ENCODE data around the gene PAQR9.
A peak's percentile ranks its signal among the peaks of the same experiment; 100 is the strongest.
"Not testable (repeated sequence)": the region's sequence is repeated elsewhere in the genome, so short reads cannot be mapped to it uniquely, and the experiment has no call there.

PAQR9 gene

GRCh38 chr3:142963516-142964448, at the start of gene PAQR9:
Gene PAQR9, minus strand, starts transcription at chr3:142963674. Its CDS starts 338 bp downstream, at chr3:142963336.
- in situ Hi-C loops (cut with HindIII; ENCODE audit: low pct_ligation_motif_present, low pct_unique_long_range_greater_than_20kb, low sequenced_read_pairs): no loop called here
- peak; percentile 52 for DNase-seq

- no peak for DNase-seq
- in situ Hi-C loops (cut with HindIII; ENCODE audit: low pct_ligation_motif_present, low pct_unique_long_range_greater_than_20kb, low sequenced_read_pairs): no loop called here
Measured at GRCh38 chr3:143011705-143012104, 48.2 kb upstream of the PAQR9 start.

- DNase-seq: no peak
- in situ Hi-C loops (cut with HindIII; ENCODE audit: low pct_ligation_motif_present, low pct_unique_long_range_greater_than_20kb, low sequenced_read_pairs): no loop called here
Measured at GRCh38 chr3:143010024-143010423, 46.5 kb upstream of the PAQR9 start.

- DNase-seq: no peak
- in situ Hi-C loops (cut with HindIII; ENCODE audit: low pct_ligation_motif_present, low pct_unique_long_range_greater_than_20kb, low sequenced_read_pairs): no loop called here
Measured at GRCh38 chr3:143004823-143005222, 41.3 kb upstream of the PAQR9 start.

GRCh38 chr3:143002727-143003126, 39.3 kb upstream of the PAQR9 start:
- DNase-seq: no peak

GRCh38 chr3:143002083-143002712, 38.7 kb upstream of the PAQR9 start:
- peak; percentile 58 for DNase-seq
- in situ Hi-C loops (cut with HindIII; ENCODE audit: low pct_ligation_motif_present, low pct_unique_long_range_greater_than_20kb, low sequenced_read_pairs): no loop called here

More at GRCh38 chr3:143002727-143003126, 39.3 kb upstream of the PAQR9 start:
- in situ Hi-C loops (cut with HindIII; ENCODE audit: low pct_ligation_motif_present, low pct_unique_long_range_greater_than_20kb, low sequenced_read_pairs): no loop called here

- peak; percentile 97 for DNase-seq
- in situ Hi-C loops (cut with HindIII; ENCODE audit: low pct_ligation_motif_present, low pct_unique_long_range_greater_than_20kb, low sequenced_read_pairs): no loop called here
Measured at GRCh38 chr3:143001369-143002082, 38.1 kb upstream of the PAQR9 start, which contains the start of gene U2SURP. Gene U2SURP, plus strand, starts transcription at chr3:143001570. Its CDS starts 59 bp downstream, at chr3:143001629.

GRCh38 chr3:143001034-143001368, 37.5 kb upstream of the PAQR9 start:
- in situ Hi-C loops (cut with HindIII; ENCODE audit: low pct_ligation_motif_present, low pct_unique_long_range_greater_than_20kb, low sequenced_read_pairs): no loop called here
- no peak for DNase-seq

GRCh38 chr3:143000528-143000927, 37.1 kb upstream of the PAQR9 start:
- DNase-seq: peak; percentile 68
- in situ Hi-C loops (cut with HindIII; ENCODE audit: low pct_ligation_motif_present, low pct_unique_long_range_greater_than_20kb, low sequenced_read_pairs): no loop called here

- peak; percentile 44 for DNase-seq
- in situ Hi-C loops (cut with HindIII; ENCODE audit: low pct_ligation_motif_present, low pct_unique_long_range_greater_than_20kb, low sequenced_read_pairs): no loop called here
Measured at GRCh38 chr3:142999881-143000280, 36.4 kb upstream of the PAQR9 start.

- in situ Hi-C loops (cut with HindIII; ENCODE audit: low pct_ligation_motif_present, low pct_unique_long_range_greater_than_20kb, low sequenced_read_pairs): no loop called here
- no peak for DNase-seq
Measured at GRCh38 chr3:142998439-142998838, 35.0 kb upstream of the PAQR9 start.

GRCh38 chr3:142997330-142997729, 33.9 kb upstream of the PAQR9 start:
- DNase-seq: peak; percentile 22
- in situ Hi-C loops (cut with HindIII; ENCODE audit: low pct_ligation_motif_present, low pct_unique_long_range_greater_than_20kb, low sequenced_read_pairs): no loop called here

- in situ Hi-C loops (cut with HindIII; ENCODE audit: low pct_ligation_motif_present, low pct_unique_long_range_greater_than_20kb, low sequenced_read_pairs): no loop called here
- DNase-seq: peak; percentile 63
Measured at GRCh38 chr3:142993958-142994442, 30.5 kb upstream of the PAQR9 start.

- no peak for DNase-seq
- in situ Hi-C loops (cut with HindIII; ENCODE audit: low pct_ligation_motif_present, low pct_unique_long_range_greater_than_20kb, low sequenced_read_pairs): no loop called here
Measured at GRCh38 chr3:142992323-142992722, 28.8 kb upstream of the PAQR9 start.

- in situ Hi-C loops (cut with HindIII; ENCODE audit: low pct_ligation_motif_present, low pct_unique_long_range_greater_than_20kb, low sequenced_read_pairs): no loop called here
- DNase-seq: no peak
Measured at GRCh38 chr3:142990721-142991120, 27.2 kb upstream of the PAQR9 start.

GRCh38 chr3:142988826-142989225, 25.4 kb upstream of the PAQR9 start:
- in situ Hi-C loops (cut with HindIII; ENCODE audit: low pct_ligation_motif_present, low pct_unique_long_range_greater_than_20kb, low sequenced_read_pairs); DNase-seq: not testable (repeated sequence)

- DNase-seq; in situ Hi-C loops (cut with HindIII; ENCODE audit: low pct_ligation_motif_present, low pct_unique_long_range_greater_than_20kb, low sequenced_read_pairs): not testable (repeated sequence)
Measured at GRCh38 chr3:142988221-142988620, 24.7 kb upstream of the PAQR9 start.

- in situ Hi-C loops (cut with HindIII; ENCODE audit: low pct_ligation_motif_present, low pct_unique_long_range_greater_than_20kb, low sequenced_read_pairs): no loop called here
- no peak for DNase-seq
Measured at GRCh38 chr3:142987707-142988106, 24.2 kb upstream of the PAQR9 start.

Measured in ACHN (cell line).